SK-N-MC (cell line): ENCODE results near the gene ALOXE3.

Experiments used
- DNase-seq: peaks from one replicate; pipeline ENCODE4 v3.0.0-alpha.2; 2011; ENCODE audit warnings: low read depth, low spot score
- H3K27ac ChIP-seq: fragments of 200-600 bp; sonication (generic); 2 replicates; pipeline ENCODE4 v1.5.1; 2016; ENCODE audit warnings: mixed run types
- H3K36me3 ChIP-seq: fragments of 200-600 bp; sonication (generic); 2 replicates; pipeline ENCODE4 v1.6.1; 2017; ENCODE audit warnings: antibody characterized with exemption, low read length, mixed read lengths; ENCODE audit not compliant: insufficient read depth
- H3K4me3 ChIP-seq: fragments of 200-600 bp; sonication (generic); 2 replicates; pipeline ENCODE4 v1.5.1; 2016
- H3K9ac ChIP-seq: fragments of 200-600 bp; sonication (generic); 2 replicates; pipeline ENCODE4 v1.8.0; 2017; ENCODE audit warnings: mixed run types, mixed read lengths; ENCODE audit not compliant: insufficient read length
- H3K9me3 ChIP-seq: fragments of 200-600 bp; sonication (generic); 2 replicates; pipeline ENCODE4 v1.6.1; 2017; ENCODE audit warnings: low read depth, mild to moderate bottlenecking, antibody characterized with exemption, low read length, moderate library complexity, mixed read lengths
- EZH2 ChIP-seq: fragments of 200-600 bp; sonication (generic); IDR thresholded peaks from one replicate; pipeline ENCODE4 v1.6.1; 2017; ENCODE audit warnings: antibody characterized with exemption
- FOXP2 ChIP-seq: optimal IDR thresholded peaks from 2 replicates; pipeline ENCODE3; 2011; ENCODE audit warnings: mild to moderate bottlenecking, moderate library complexity; ENCODE audit not compliant: insufficient read depth; ENCODE audit errors: extremely low read length, control extremely low read depth
- POLR2AphosphoS5 ChIP-seq: IDR thresholded peaks from 2 replicates; pipeline ENCODE4 v1.6.1; 2012; ENCODE audit warnings: mild to moderate bottlenecking, low read depth, low read length, borderline replicate concordance

Gene ALOXE3

GRCh38 chr17:8100111-8100510 is 18.2 kb downstream of the ALOXE3 start:
- TF ChIP-seq FOXP2 (no peak), EZH2 (no peak), POLR2AphosphoS5 (no peak)
- no peaks in the 10 kb centered on the region for H3K9me3 ChIP-seq
- DNase-seq: no peak
- H3K36me3 ChIP-seq: no peaks in the 10 kb centered on the region
- no peak overlapping the region for H3K9ac ChIP-seq
- H3K4me3 ChIP-seq: no peak overlapping the region
- no peak overlapping the region for H3K27ac ChIP-seq

DNA sequence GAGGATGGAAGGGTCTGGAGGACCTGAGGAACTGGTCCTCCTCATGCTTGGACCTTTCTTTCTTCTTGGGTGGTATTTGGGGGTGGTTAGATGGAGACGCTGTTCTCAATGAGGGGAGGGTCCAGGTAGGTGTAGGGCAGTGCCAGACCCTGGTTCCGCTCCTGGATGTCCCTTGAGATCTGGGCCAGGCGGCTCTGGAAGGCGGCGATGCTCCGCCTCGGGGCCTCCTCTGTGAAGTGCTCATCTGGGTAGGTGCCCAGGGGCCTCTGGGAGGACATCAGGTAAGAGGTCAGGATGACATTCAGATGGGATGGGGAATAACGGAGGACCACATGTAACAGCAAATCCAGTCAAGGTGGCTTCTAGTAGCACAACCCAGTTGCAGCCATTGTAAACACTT is 21.8 kb downstream of the ALOXE3 start:
- no peak for DNase-seq
- no peaks in the 10 kb centered on the region for H3K9me3 ChIP-seq
- H3K9ac ChIP-seq: no peak overlapping the region
- no peaks in the 10 kb centered on the region for H3K36me3 ChIP-seq
- TF ChIP-seq FOXP2 (no peak), EZH2 (no peak), POLR2AphosphoS5 (no peak)
- H3K27ac ChIP-seq: no peak overlapping the region
- no peak overlapping the region for H3K4me3 ChIP-seq

DNA sequence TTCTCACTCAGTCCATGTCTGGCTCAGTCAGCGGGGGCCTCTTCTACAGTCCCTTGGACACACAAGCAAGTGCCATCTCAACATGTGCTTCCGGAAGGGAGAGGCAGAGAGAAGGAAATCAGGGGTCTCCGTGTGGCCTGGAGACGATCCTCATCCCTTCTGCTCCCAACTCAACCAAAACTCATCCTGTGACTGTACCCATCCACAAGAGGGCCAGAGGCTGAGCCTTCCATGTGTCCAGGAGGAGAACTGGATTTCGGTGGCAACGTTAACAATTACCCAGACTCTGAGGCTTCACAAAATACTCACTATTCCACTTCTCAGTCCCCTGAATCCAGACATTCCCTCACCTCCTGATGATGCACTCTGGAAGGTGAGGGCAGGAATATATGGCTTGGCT is 23.0 kb downstream of the ALOXE3 start:
- no peak for TF ChIP-seq EZH2
- no peak for TF ChIP-seq FOXP2
- no peak for TF ChIP-seq POLR2AphosphoS5

DNA sequence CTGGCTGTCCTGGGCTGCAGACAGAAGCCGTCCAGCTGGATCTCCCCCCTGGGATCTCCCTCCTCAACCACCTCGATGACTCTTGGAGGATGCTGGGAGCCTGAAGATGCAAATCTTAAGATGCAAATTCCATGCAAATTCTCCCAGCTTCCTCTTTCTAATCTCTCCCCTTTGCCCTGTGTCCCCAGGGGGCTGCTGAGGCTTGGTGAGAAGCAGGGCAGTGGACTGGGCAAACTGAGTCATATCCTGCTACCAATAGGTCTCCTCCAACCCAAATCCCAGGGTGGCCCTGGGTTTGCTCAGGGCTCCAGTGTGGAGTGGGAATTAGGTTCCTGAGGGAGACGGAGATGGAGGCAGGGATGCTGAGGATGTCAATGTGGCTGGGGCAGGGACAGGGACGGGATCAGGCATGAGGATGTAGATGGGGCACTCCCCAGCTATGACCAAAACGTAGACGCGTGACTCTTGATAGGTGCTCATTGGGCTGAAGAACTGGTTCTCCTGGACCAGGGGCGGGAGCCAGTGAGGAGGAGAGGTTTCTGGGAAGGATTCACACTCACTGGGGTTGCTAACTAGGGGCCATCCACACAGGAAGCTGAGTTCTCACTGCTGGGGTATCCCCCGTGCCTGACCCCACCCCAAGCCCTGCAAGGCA is 27.2 kb downstream of the ALOXE3 start:
- H3K4me3 ChIP-seq: no peak overlapping the region
- DNase-seq: no peak
- no peaks in the 10 kb centered on the region for H3K9me3 ChIP-seq
- no peak overlapping the region for H3K9ac ChIP-seq
- no peak overlapping the region for H3K27ac ChIP-seq
- no peaks in the 10 kb centered on the region for H3K36me3 ChIP-seq
- TF ChIP-seq EZH2 (no peak), FOXP2 (no peak), POLR2AphosphoS5 (no peak)

More for the DNA sequence above, 23.0 kb downstream of the ALOXE3 start:
- Histone ChIP-seq H3K36me3 (no peaks in the 10 kb centered on the region), H3K4me3 (no peak overlapping the region), H3K27ac (no peak overlapping the region), H3K9me3 (no peaks in the 10 kb centered on the region), H3K9ac (no peak overlapping the region)
- DNase-seq: no peak

- Histone ChIP-seq H3K9ac (no peak overlapping the region), H3K36me3 (no peaks in the 10 kb centered on the region), H3K9me3 (no peaks in the 10 kb centered on the region), H3K4me3 (no peak overlapping the region), H3K27ac (no peak overlapping the region)
- no peak for DNase-seq
- TF ChIP-seq EZH2 (no peak), FOXP2 (no peak)
Measured at GRCh38 chr17:8089728-8090127, 28.6 kb downstream of the ALOXE3 start.

DNA sequence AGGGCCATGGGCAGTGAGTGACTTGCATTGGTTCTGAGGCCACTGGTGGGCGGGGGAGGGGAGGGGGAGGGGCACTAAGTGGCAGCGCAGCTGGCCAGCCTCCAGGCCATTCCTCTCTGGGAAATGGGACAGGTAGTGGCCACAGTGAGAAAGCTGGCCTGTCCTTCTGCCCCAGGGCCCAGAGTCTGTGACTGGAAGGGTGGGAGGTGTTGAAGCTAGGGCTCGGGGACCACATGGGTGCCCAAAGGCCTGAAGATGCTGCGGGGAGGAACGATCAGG is 30.4 kb downstream of the ALOXE3 start:
- H3K4me3 ChIP-seq: no peak overlapping the region
- no peaks in the 10 kb centered on the region for H3K36me3 ChIP-seq
- no peak overlapping the region for H3K9ac ChIP-seq
- no peak overlapping the region for H3K27ac ChIP-seq
- TF ChIP-seq POLR2AphosphoS5: no peak
- TF ChIP-seq FOXP2: no peak
- no peak for TF ChIP-seq EZH2
- DNase-seq: no peak
- no peaks in the 10 kb centered on the region for H3K9me3 ChIP-seq

GRCh38 chr17:8087075-8087951 is 31.0 kb downstream of the ALOXE3 start, which contains the start of gene ALOX12B:
Gene ALOX12B, minus strand, starts transcription at chr17:8087716. Its CDS starts 274 bp downstream, at chr17:8087442.
- H3K9ac ChIP-seq: no peak within 1 kb of the TSS
- no peak within 1 kb of the TSS for H3K27ac ChIP-seq
- no peak for DNase-seq
- H3K9me3 ChIP-seq: no peaks in the 10 kb centered on the region
- TF ChIP-seq EZH2 (no peak), POLR2AphosphoS5 (no peak), FOXP2 (no peak)
- H3K4me3 ChIP-seq: no peak within 1 kb of the TSS
- H3K36me3 ChIP-seq: no peaks in the 10 kb centered on the region

- no peak for TF ChIP-seq FOXP2
- TF ChIP-seq EZH2: no peak
- no peak for TF ChIP-seq POLR2AphosphoS5
- no peak for DNase-seq
- H3K9me3 ChIP-seq: no peaks in the 10 kb centered on the region
- H3K4me3 ChIP-seq: no peak overlapping the region
- no peak overlapping the region for H3K9ac ChIP-seq
- no peak overlapping the region for H3K27ac ChIP-seq
- H3K36me3 ChIP-seq: no peaks in the 10 kb centered on the region
Measured at GRCh38 chr17:8084250-8084649, 34.1 kb downstream of the ALOXE3 start.

DNA sequence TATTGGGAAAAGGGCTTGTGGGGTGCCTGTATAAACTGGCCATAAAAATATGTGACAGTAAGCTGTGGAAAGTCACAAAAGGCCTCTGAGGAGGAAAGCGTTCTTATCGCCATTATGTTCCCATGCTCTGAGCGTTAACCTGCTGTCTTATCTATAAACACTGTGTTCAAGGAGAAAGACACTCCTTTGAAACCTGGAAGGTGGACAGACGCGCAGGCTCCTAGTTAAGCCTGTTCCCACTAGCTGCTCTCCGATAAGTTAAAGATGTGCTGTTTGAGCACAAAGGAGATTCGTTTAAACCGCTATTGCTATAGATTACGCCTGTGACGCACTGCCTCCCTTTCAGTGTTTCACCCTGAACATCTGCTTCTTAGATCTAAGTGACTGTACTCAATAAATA is 36.0 kb downstream of the ALOXE3 start:
- H3K27ac ChIP-seq: no peak overlapping the region
- H3K9me3 ChIP-seq: no peaks in the 10 kb centered on the region
- no peak for DNase-seq
- H3K4me3 ChIP-seq: no peak overlapping the region
- no peak overlapping the region for H3K9ac ChIP-seq
- H3K36me3 ChIP-seq: no peaks in the 10 kb centered on the region
- no peak for TF ChIP-seq POLR2AphosphoS5
- no peak for TF ChIP-seq FOXP2
- TF ChIP-seq EZH2: no peak
